ENCODE results near the gene FBN1.

DNA sequence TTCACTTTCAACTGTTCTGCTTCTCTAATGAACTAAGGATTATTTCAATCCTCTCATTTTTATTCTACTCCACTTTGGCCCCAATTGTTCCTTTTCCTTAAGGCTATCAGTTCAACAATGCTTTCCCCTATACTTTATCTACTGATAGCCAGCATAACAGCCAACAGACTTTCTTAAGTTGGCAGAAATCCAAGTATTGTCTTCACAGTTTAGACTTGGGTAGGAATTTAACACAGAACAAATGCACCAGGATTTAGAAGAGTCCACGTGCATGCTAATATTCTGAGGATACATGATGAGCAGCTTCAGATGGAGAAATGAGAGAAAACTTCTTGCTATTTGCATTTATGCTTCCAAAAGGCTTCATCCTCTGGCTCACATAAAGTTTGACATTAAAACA, 54.8 kb downstream of the FBN1 start:
- TF ChIP-seq EZH2 (optimal IDR thresholded peaks at IDR 0.05; ENCODE audit: low read depth, low read length) (no peak), EZH2phosphoT487 (IDR thresholded peaks at IDR 0.05; ENCODE audit: low read length) (no peak)
- TF ChIP-seq, protein P1, sequence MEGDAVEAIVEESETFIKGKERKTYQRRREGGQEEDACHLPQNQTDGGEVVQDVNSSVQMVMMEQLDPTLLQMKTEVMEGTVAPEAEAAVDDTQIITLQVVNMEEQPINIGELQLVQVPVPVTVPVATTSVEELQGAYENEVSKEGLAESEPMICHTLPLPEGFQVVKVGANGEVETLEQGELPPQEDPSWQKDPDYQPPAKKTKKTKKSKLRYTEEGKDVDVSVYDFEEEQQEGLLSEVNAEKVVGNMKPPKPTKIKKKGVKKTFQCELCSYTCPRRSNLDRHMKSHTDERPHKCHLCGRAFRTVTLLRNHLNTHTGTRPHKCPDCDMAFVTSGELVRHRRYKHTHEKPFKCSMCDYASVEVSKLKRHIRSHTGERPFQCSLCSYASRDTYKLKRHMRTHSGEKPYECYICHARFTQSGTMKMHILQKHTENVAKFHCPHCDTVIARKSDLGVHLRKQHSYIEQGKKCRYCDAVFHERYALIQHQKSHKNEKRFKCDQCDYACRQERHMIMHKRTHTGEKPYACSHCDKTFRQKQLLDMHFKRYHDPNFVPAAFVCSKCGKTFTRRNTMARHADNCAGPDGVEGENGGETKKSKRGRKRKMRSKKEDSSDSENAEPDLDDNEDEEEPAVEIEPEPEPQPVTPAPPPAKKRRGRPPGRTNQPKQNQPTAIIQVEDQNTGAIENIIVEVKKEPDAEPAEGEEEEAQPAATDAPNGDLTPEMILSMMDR (IDR thresholded peaks at IDR 0.05; ENCODE audit: low read length): no peak

Measured in MM.1S (cell line).